ENCODE measurements around the gene PGM1. TPM values are rescaled to one million over a fixed set of nuclear protein-coding genes. Genes with fewer than 3 reads are reported as not detected.
A peak's percentile ranks its signal among the peaks of the same experiment; 100 is the strongest.

PGM1 gene
- total and polyA plus RNA-seq, 9 of the 15 experiments (the other 6 are each of a cell fraction or from before 2014, with no cell fraction given): 0.03 to 0.31 (median 0.09) TPM; not detected in 5

DNA sequence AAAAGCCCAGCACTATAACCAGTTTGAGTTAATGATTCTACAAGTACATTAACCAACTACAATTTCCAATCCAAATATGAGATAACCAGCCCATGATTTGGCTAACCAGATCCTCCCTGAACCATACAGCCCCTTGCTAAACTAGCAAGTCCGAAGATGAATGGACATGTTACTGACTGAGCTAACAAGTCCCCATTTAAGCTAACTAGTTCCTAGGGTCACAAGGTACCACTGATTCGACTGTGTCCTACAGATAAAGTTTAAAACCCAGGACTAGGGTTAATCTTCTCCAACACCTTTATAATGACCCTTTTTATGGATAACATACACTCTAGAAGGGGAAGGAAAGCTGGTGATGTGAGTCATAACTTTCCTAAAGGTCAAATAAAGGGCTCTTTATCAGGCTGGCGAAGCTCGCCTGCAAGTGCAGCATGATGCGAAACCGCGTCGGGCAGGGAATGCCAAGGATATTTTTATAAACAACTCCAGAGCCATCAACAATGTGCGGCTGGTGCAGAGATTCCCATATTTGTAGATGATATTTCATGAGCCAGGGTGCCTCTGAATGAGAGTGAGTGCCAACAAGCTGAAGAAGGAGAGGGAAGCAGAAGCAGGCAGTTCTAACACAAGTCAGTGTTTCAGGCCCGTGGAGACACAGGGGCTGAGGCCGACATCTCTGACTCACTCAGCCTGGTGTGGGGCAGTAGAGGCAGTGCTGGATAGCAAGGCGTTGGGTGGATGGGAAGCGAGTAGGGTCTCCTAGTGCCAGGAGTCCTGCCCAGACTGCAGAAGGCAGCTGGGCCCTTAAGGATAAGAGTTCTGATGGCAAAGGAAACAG, 105.0 kb downstream of the PGM1 start (continued):
- peak; percentile 83 for TF ChIP-seq FOSL1 (tag; conservative IDR thresholded peaks at IDR 0.05)
- TF ChIP-seq, protein P1, sequence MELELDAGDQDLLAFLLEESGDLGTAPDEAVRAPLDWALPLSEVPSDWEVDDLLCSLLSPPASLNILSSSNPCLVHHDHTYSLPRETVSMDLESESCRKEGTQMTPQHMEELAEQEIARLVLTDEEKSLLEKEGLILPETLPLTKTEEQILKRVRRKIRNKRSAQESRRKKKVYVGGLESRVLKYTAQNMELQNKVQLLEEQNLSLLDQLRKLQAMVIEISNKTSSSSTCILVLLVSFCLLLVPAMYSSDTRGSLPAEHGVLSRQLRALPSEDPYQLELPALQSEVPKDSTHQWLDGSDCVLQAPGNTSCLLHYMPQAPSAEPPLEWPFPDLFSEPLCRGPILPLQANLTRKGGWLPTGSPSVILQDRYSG (tag; conservative IDR thresholded peaks at IDR 0.05; ENCODE audit: low read depth): no peak
- TF ChIP-seq YBX1 (IDR thresholded peaks at IDR 0.05): no peak
- TF ChIP-seq KLF6 (CRISPR knock-in tag; IDR thresholded peaks at IDR 0.05; ENCODE audit: borderline replicate concordance): no peak
- TF ChIP-seq WHSC1 (IDR thresholded peaks at IDR 0.05; ENCODE audit: low read length): no peak
- TF ChIP-seq ZNF282 (CRISPR knock-in tag; IDR thresholded peaks at IDR 0.05): no peak

DNA sequence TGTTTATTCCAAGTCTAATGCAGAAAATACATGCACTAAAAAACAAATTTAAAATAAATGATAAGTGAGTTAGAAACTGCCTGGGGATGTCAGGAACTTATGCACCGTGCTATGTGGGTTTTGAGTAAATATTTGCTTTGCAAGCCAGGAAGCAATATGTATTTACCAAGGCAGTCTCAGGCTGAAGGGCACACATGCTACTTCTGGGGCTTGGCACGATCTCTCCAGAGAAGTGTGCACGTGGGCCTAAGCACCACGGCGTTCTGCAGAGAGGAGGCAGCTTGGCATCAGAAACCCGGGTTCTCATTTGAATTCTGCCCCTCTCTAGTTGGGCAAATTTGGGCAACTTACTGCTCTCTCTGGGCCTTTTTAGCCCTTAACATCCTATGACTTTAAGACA, 108.0 kb downstream of the PGM1 start:
- Histone ChIP-seq H3K9me3 (replicated peaks; ENCODE audit: control insufficient read depth, insufficient read depth, low read depth, low read length) (no peaks in the 10 kb centered on the region), H4K20me1 (replicated peaks; ENCODE audit: control insufficient read depth, insufficient read depth, low read length) (no peaks in the 10 kb centered on the region), H3K4me1 (replicated peaks in 1 of 2; ENCODE audit: control insufficient read depth in 2 of 2, insufficient read depth in 2 of 2, low read length in 2 of 2) (peaks cover 0 to 2% of the 10 kb centered on the region in 2 experiments; a peak in 2 of 5 replicates), H3K4me3 (no peak overlapping the region), H3K9me1 (ENCODE audit: control insufficient read depth, insufficient read depth, low read length) (no peaks in the 10 kb centered on the region), H3K27me3 (ENCODE audit: control insufficient read depth in 2 of 2, insufficient read depth in 2 of 2, low read length in 2 of 2) (peaks cover 2 to 19% of the 10 kb centered on the region in 2 experiments; a peak in 3 of 5 replicates), H3K36me3 (ENCODE audit: control insufficient read depth, insufficient read depth, low read length) (no peaks in the 10 kb centered on the region), H3K79me2 (ENCODE audit: control insufficient read depth, insufficient read depth, low read length) (no peaks in the 10 kb centered on the region), H3K9ac (ENCODE audit: insufficient read depth in 1 of 2, low read depth in 2 of 2, low read length in 2 of 2) (no peak overlapping the region), H3K4me2 (ENCODE audit: insufficient read depth, low read length) (no peak overlapping the region), H2AFZ (ENCODE audit: low read depth, low read length) (no peak overlapping the region), H3K27ac (ENCODE audit: extremely low read depth, low read depth, low read length) (no peak overlapping the region)
- ATAC-seq: no peak
- no peak for FAIRE-seq
- POLR2A ChIA-PET: no interaction called here
- no peak for DNase-seq (ENCODE audit: extremely low read depth in 1 of 4, low spot score in 3 of 4)
- 0% methylated on average over 6 of the region's 6 CpGs for WGBS (ENCODE audit: insufficient coverage, low coverage, missing lambda C conversion rate)
- no TSS peak for BruUV-seq (replicated peaks)
- intact Hi-C loops (cut with micrococcal nuclease) (no loop called here), in situ Hi-C loops (cut with MboI) (no loop called here)
- CTCF ChIA-PET (ENCODE audit: low intra/inter-chr PET ratio): no interaction called here
- TF ChIP-seq CHD4 (IDR thresholded peaks at IDR 0.05; ENCODE audit: insufficient read depth, insufficient replicate concordance, low read depth, low read length, poor library complexity, severe bottlenecking) (no peak), RBFOX2 (IDR thresholded peaks at IDR 0.05; ENCODE audit: low read depth, low read length) (no peak), NR2C2 (CRISPR knock-in tag; IDR thresholded peaks at IDR 0.05) (no peak), NR2C2 (tag; IDR thresholded peaks at IDR 0.05) (no peak), NR3C1 (CRISPR knock-in tag; IDR thresholded peaks at IDR 0.05) (no peak), KDM1A (IDR thresholded peaks at IDR 0.05) (no peak), ZNF121 (CRISPR knock-in tag; conservative IDR thresholded peaks at IDR 0.05) (no peak), MCM7 (IDR thresholded peaks at IDR 0.05) (no peak)
- TF ChIP-seq, protein P2, sequence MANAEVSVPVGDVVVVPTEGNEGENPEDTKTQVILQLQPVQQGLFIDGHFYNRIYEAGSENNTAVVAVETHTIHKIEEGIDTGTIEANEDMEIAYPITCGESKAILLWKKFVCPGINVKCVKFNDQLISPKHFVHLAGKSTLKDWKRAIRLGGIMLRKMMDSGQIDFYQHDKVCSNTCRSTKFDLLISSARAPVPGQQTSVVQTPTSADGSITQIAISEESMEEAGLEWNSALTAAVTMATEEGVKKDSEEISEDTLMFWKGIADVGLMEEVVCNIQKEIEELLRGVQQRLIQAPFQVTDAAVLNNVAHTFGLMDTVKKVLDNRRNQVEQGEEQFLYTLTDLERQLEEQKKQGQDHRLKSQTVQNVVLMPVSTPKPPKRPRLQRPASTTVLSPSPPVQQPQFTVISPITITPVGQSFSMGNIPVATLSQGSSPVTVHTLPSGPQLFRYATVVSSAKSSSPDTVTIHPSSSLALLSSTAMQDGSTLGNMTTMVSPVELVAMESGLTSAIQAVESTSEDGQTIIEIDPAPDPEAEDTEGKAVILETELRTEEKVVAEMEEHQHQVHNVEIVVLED (CRISPR knock-in tag; IDR thresholded peaks at IDR 0.05): no peak
- TF ChIP-seq, protein P3, sequence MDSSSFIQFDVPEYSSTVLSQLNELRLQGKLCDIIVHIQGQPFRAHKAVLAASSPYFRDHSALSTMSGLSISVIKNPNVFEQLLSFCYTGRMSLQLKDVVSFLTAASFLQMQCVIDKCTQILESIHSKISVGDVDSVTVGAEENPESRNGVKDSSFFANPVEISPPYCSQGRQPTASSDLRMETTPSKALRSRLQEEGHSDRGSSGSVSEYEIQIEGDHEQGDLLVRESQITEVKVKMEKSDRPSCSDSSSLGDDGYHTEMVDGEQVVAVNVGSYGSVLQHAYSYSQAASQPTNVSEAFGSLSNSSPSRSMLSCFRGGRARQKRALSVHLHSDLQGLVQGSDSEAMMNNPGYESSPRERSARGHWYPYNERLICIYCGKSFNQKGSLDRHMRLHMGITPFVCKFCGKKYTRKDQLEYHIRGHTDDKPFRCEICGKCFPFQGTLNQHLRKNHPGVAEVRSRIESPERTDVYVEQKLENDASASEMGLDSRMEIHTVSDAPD (CRISPR knock-in tag; IDR thresholded peaks at IDR 0.05): no peak

Measured in K562 (cell line).